A549 (cell line): ENCODE measurements around the gene LOX. TPM values are rescaled to one million over a fixed set of nuclear protein-coding genes. Genes with fewer than 3 reads are reported as not detected.

Experiments used
- ATAC-seq, 2 experiments: fragments of 200-7000 bp in 1 of 2; fragments of >200 bp in 1 of 2; cut with Nextera tagmentation in 1 of 2; cut with Tn5 transposase in 1 of 2; 3 replicates each; pipeline versions ENCODE4 v1.8.0 to v1.9.1; 2018 to 2020; ENCODE audit warnings: mild to moderate bottlenecking in 1 of 2, moderate library complexity in 1 of 2
- CTCF ChIA-PET: fragments of 300-600 bp; sonication (Branson Sonifier 250); formaldehyde crosslinking; extraction: SDS; loops from one replicate; lab custom pipeline; 2021; ENCODE audit warnings: antibody characterized with exemption, inconsistent platforms; lab: Yijun Ruan, JAX
- POLR2A ChIA-PET: fragments of 350-600 bp; formaldehyde crosslinking; extraction: SDS; loops from one replicate; lab custom pipeline; 2021; ENCODE audit warnings: antibody characterized with exemption, inconsistent platforms; lab: Yijun Ruan, JAX
- DNase-seq, 2 experiments: peaks; one replicate each; pipeline versions ENCODE4 v3.0.0 to v3.0.0-alpha.2; 2011 to 2016; ENCODE audit warnings: low read depth in 1 of 2, low spot score in 1 of 2
- FAIRE-seq: peaks from 2 replicates; lab custom pipeline; 2011; peaks lifted over from hg19 to GRCh38; lab: Jason Lieb, UNC
- H3K27ac ChIP-seq, 2 experiments: fragments of >200 bp; sonication (Bioruptor Twin); formaldehyde crosslinking; 3 replicates each; pipeline ENCODE4 v1.5.1; 2016 to 2017
- H3K4me1 ChIP-seq: fragments of >200 bp; sonication (Bioruptor Twin); formaldehyde crosslinking; 3 replicates; pipeline ENCODE4 v1.6.1; 2016
- H3K4me2 ChIP-seq: fragments of >200 bp; sonication (Bioruptor Twin); formaldehyde crosslinking; 3 replicates; pipeline ENCODE4 v1.6.1; 2016
- H3K4me3 ChIP-seq: fragments of >200 bp; sonication (Bioruptor Twin); formaldehyde crosslinking; 3 replicates; pipeline ENCODE4 v1.5.1; 2016
- H3K9me3 ChIP-seq: fragments of >200 bp; sonication (Bioruptor Twin); formaldehyde crosslinking; 3 replicates; pipeline ENCODE4 v1.6.1; 2016
- BCL3 ChIP-seq: fragments of >200 bp; sonication (Bioruptor Twin); formaldehyde crosslinking; IDR thresholded peaks from 3 replicates; pipeline ENCODE4 v1.6.1; 2016
- CBX8 ChIP-seq: fragments of 200-600 bp; sonication (generic); IDR thresholded peaks from 2 replicates; pipeline ENCODE4 v1.6.1; 2016
- CTCF ChIP-seq: fragments of >200 bp; sonication (Bioruptor Twin); formaldehyde crosslinking; IDR thresholded peaks from 3 replicates; pipeline ENCODE4 v1.5.1; 2016
- E2F6 ChIP-seq: IDR thresholded peaks from 2 replicates; pipeline ENCODE4 v1.6.1; 2012; ENCODE audit warnings: low read depth, borderline replicate concordance
- EHMT2 ChIP-seq: fragments of 200-600 bp; sonication (generic); IDR thresholded peaks from 2 replicates; pipeline ENCODE4 v1.6.1; 2016; ENCODE audit warnings: antibody characterized with exemption, low read depth, mild to moderate bottlenecking, moderate library complexity
- EP300 ChIP-seq, 2 experiments: fragments of >200 bp; sonication (Bioruptor Twin); formaldehyde crosslinking; IDR thresholded peaks; 2 replicates in 1 of 2; 3 replicates in 1 of 2; pipeline ENCODE4 v1.6.1; 2016 to 2017
- HEYL ChIP-seq: fragments of 250-450 bp; sonication (Bioruptor Pico); IDR thresholded peaks from 2 replicates; pipeline ENCODE4 v1.8.0; 2021; ENCODE audit warnings: mild to moderate bottlenecking, moderate library complexity
- HMGXB4 ChIP-seq: fragments of 250-450 bp; sonication (Bioruptor Pico); IDR thresholded peaks from 2 replicates; pipeline ENCODE4 v1.5.0; 2021; ENCODE audit warnings: mild to moderate bottlenecking, moderate library complexity, borderline replicate concordance
- HOXA7 ChIP-seq: fragments of 250-450 bp; sonication (Bioruptor Pico); IDR thresholded peaks from 2 replicates; pipeline ENCODE4 v1.5.0; 2020; ENCODE audit warnings: mild to moderate bottlenecking, moderate library complexity
- JUN ChIP-seq, 2 experiments: fragments of >200 bp; sonication (Bioruptor Twin); formaldehyde crosslinking; IDR thresholded peaks; 2 replicates in 1 of 2; 3 replicates in 1 of 2; pipeline ENCODE4 v1.6.1; 2016 to 2017
- JUNB ChIP-seq: fragments of >200 bp; sonication (Bioruptor Twin); formaldehyde crosslinking; IDR thresholded peaks from 2 replicates; pipeline ENCODE4 v1.6.1; 2016
- MAFK ChIP-seq: fragments of 450-650 bp; IDR thresholded peaks from 2 replicates; pipeline ENCODE4 v1.6.1; 2014; ENCODE audit not compliant: partially characterized antibody
- NFE2L2 ChIP-seq: fragments of 150-350 bp; conservative IDR thresholded peaks from 2 replicates; pipeline ENCODE4 v1.6.1; 2014; ENCODE audit warnings: low read length
- NR3C1 ChIP-seq: fragments of >200 bp; sonication (Bioruptor Twin); formaldehyde crosslinking; IDR thresholded peaks from 3 replicates; pipeline ENCODE4 v1.6.1; 2017
- RARB ChIP-seq: fragments of 250-450 bp; sonication (Bioruptor Pico); IDR thresholded peaks from 2 replicates; pipeline ENCODE4 v1.8.0; 2021; ENCODE audit warnings: mild to moderate bottlenecking, moderate library complexity
- RNF2 ChIP-seq: fragments of 200-600 bp; sonication (generic); IDR thresholded peaks from 2 replicates; pipeline ENCODE4 v1.6.1; 2016; ENCODE audit warnings: low read depth, mild to moderate bottlenecking, antibody characterized with exemption, moderate library complexity, borderline replicate concordance
- USF2 ChIP-seq: fragments of 450-650 bp; IDR thresholded peaks from 2 replicates; pipeline ENCODE4 v1.6.1; 2014; ENCODE audit warnings: antibody characterized with exemption
- ZC3H11A ChIP-seq: fragments of 450-650 bp; IDR thresholded peaks from 2 replicates; pipeline ENCODE4 v1.6.1; 2014; ENCODE audit warnings: antibody characterized with exemption, mild to moderate bottlenecking
- WGBS: methylation state at CpG from one replicate; pipeline ENCODE4 v1.1.6; 2017; ENCODE audit errors: missing lambda C conversion rate; 5-methylcytosine and 5-hydroxymethylcytosine counted together
- polyA plus RNA-seq, 4 experiments: library from polyadenylated mRNA; depleted of rRNA in 3 of 4; stranded (reverse); fragments of >200 nt; fragmentation: RNase III in 1 of 4; extraction: RNeasy Plus Mini Kit Qiagen cat#74134 plus additional on column Dnase treatment in 1 of 4; gene quantifications; 2 replicates in 3 of 4; 3 replicates in 1 of 4; pipeline ENCODE4 v1.2.3, GENCODE V29; 2011 to 2017

LOX gene
- polyA plus RNA-seq, 2 of the 4 experiments (the other 2 are of a cell fraction), result 0.34 to 0.36 TPM

- H3K4me1 ChIP-seq, result no peaks in the 10 kb centered on the region
- FAIRE-seq, result no peak
- ATAC-seq, result no peak
- H3K4me2 ChIP-seq, result no peak overlapping the region
- H3K27ac ChIP-seq, result no peak overlapping the region
- no peak for DNase-seq
- WGBS, result 52% methylated on average over 1 of the region's 1 CpG
- ChIA-PET CTCF (no interaction called here), POLR2A (no interaction called here)
- no peaks in the 10 kb centered on the region for H3K9me3 ChIP-seq
- H3K4me3 ChIP-seq, result no peak overlapping the region
- TF ChIP-seq EHMT2 (no peak), JUNB (no peak), USF2 (no peak), JUN (IDR thresholded peaks at IDR 0.05) (no peak), HMGXB4 (CRISPR knock-in tag) (no peak), EP300 (IDR thresholded peaks at IDR 0.05) (no peak), MAFK (no peak)
Observed at GRCh38 chr5:122083535-122083934, 5.5 kb upstream of the LOX start.

- H3K4me1 ChIP-seq, result peaks cover 7% of the 10 kb centered on the region; the same call in 1 of the 3 replicates
- no peak overlapping the region for H3K4me3 ChIP-seq
- FAIRE-seq (no peak), DNase-seq (no peak), ATAC-seq (no peak)
- no peak overlapping the region for H3K27ac ChIP-seq
- WGBS, result 91% methylated on average over 2 of the region's 2 CpGs
- ChIA-PET POLR2A (no interaction called here), CTCF (interaction anchor here (0.8 to 1.2 kb wide), 2 partner anchors 14 to 75 kb away, joined by 4 read pairs; no protein-coding TSS in a partner anchor)
- TF ChIP-seq ZC3H11A (no peak), NR3C1 (no peak), HEYL (CRISPR knock-in tag) (no peak), RARB (CRISPR knock-in tag) (no peak), BCL3 (no peak), CBX8 (no peak), NFE2L2 (no peak), RNF2 (no peak), CTCF (no peak), HOXA7 (CRISPR knock-in tag) (no peak)
- H3K4me2 ChIP-seq, result no peak overlapping the region
- no peaks in the 10 kb centered on the region for H3K9me3 ChIP-seq
Observed at GRCh38 chr5:122081541-122081940, 3.5 kb upstream of the LOX start.

- peak overlapping the region; percentile 100 for H3K4me2 ChIP-seq
- POLR2A ChIA-PET, result no interaction called here
- ATAC-seq, result peak; percentile 74 to 78
- no peak for FAIRE-seq
- no peaks in the 10 kb centered on the region for H3K9me3 ChIP-seq
- peak overlapping the region; percentile 55 for H3K4me3 ChIP-seq
- peaks cover 11% of the 10 kb centered on the region; the same call in 1 of the 3 replicates for H3K4me1 ChIP-seq
- CTCF ChIA-PET, result interaction anchor here (0.6 to 3.8 kb wide), 11 partner anchors 9 to 117 kb away, joined by 3 to 36 read pairs (median 4); no protein-coding TSS in a partner anchor
- H3K27ac ChIP-seq, result peak overlapping the region; percentile 12 to 33; a peak in 5 of 6 replicates
- peak in 1 of 2 experiments; percentile 4 for DNase-seq
- TF ChIP-seq NR3C1, result no peak
- no peak for TF ChIP-seq E2F6
- TF ChIP-seq JUNB, result no peak
- WGBS, result 33% methylated on average over 11 of the region's 78 CpGs
Observed at GRCh38 chr5:122077366-122078115, 518 bp downstream of the LOX start.
